GM12878 (cell line): ENCODE data around the gene IVL. TPM values are rescaled to one million over a fixed set of nuclear protein-coding genes. Genes with fewer than 3 reads are reported as not detected.

Source experiments
- ATAC-seq: fragments of 200-7000 bp; cut with Tn5 transposase; 3 replicates; pipeline ENCODE4 v1.9.1; 2020; ENCODE audit warnings: mild to moderate bottlenecking, moderate library complexity
- BruUV-seq: library from RNA; stranded (reverse); fragments of 400-500 nt; replicated peaks from 2 replicates; lab custom pipeline; 2021; lab: Mats Ljungman, UMichigan
- CTCF ChIA-PET: fragments of 300-600 bp; sonication (Branson Sonifier 250); formaldehyde crosslinking; extraction: SDS; loops from one replicate; lab custom pipeline; 2021; ENCODE audit warnings: inconsistent platforms; lab: Yijun Ruan, JAX
- POLR2A ChIA-PET: fragments of 350-600 bp; formaldehyde crosslinking; extraction: SDS; loops from one replicate; lab custom pipeline; 2021; ENCODE audit warnings: inconsistent platforms; lab: Charles Lee
- RAD21 ChIA-PET: fragments of 300-600 bp; sonication (Branson Sonifier 250); formaldehyde crosslinking; loops from one replicate; lab custom pipeline; 2023; ENCODE audit warnings: antibody characterized with exemption; ENCODE audit not compliant: unreplicated experiment; lab: Charles Lee
- SMC1A ChIA-PET: fragments of 300-600 bp; sonication (Branson Sonifier 250); formaldehyde crosslinking; loops from one replicate; lab custom pipeline; 2023; ENCODE audit not compliant: unreplicated experiment, uncharacterized antibody; lab: Charles Lee
- DNase-seq: peaks from one replicate; pipeline ENCODE4 v3.0.0-alpha.2; 2011; ENCODE audit warnings: low read depth, low spot score
- FAIRE-seq: peaks from 3 replicates; lab custom pipeline; 2011; peaks lifted over from hg19 to GRCh38; lab: Jason Lieb, UNC
- H2AFZ ChIP-seq: 2 replicates; pipeline ENCODE4 v1.6.0; 2011; ENCODE audit warnings: low read depth, low read length, control low read depth; ENCODE audit not compliant: control insufficient read depth
- H3K27ac ChIP-seq: 2 replicates; pipeline ENCODE4 v1.5.1; 2011; ENCODE audit warnings: control low read depth; ENCODE audit not compliant: control insufficient read depth, insufficient read depth
- H3K27me3 ChIP-seq, 2 experiments: replicated peaks in 1 of 2; 2 replicates each; pipeline versions ENCODE4 v1.6.0 to v1.6.1; 2011; ENCODE audit warnings: low read length in 1 of 2; ENCODE audit not compliant: control insufficient read depth in 2 of 2, insufficient read depth in 2 of 2
- H3K36me3 ChIP-seq, 2 experiments: 2 replicates each; pipeline ENCODE4 v1.5.1; 2011; ENCODE audit warnings: low read length in 1 of 2; ENCODE audit not compliant: control insufficient read depth in 2 of 2, insufficient read depth in 2 of 2
- H3K4me1 ChIP-seq: 2 replicates; pipeline ENCODE4 v1.6.1; 2011; ENCODE audit warnings: mild to moderate bottlenecking, low read length, moderate library complexity, mixed read lengths; ENCODE audit not compliant: control insufficient read depth, insufficient read depth
- H3K4me2 ChIP-seq: 2 replicates; pipeline ENCODE4 v1.6.0; 2011; ENCODE audit warnings: control low read depth; ENCODE audit not compliant: control insufficient read depth, insufficient read depth
- H3K4me3 ChIP-seq: fragments of 200-600 bp; sonication (generic); 2 replicates; pipeline ENCODE4 v1.5.1; 2016
- H3K79me2 ChIP-seq: 2 replicates; pipeline ENCODE4 v1.6.0; 2011; ENCODE audit warnings: low read length; ENCODE audit not compliant: control insufficient read depth, insufficient read depth
- H3K9ac ChIP-seq: 2 replicates; pipeline ENCODE4 v1.8.0; 2011; ENCODE audit warnings: low read length, control low read depth, mixed read lengths; ENCODE audit not compliant: control insufficient read depth, insufficient read depth
- H3K9me3 ChIP-seq: replicated peaks from 3 replicates; pipeline ENCODE4 v1.5.1; 2011; ENCODE audit warnings: mild to moderate bottlenecking, low read length; ENCODE audit not compliant: control insufficient read depth, insufficient read depth
- H4K20me1 ChIP-seq: 2 replicates; pipeline ENCODE4 v1.6.0; 2011; ENCODE audit not compliant: control insufficient read depth, insufficient read depth
- CTCF ChIP-seq, 3 experiments: IDR thresholded peaks in 2 of 3; conservative IDR thresholded peaks in 1 of 3; 2 replicates each; pipeline ENCODE4 v1.5.1; 2011; ENCODE audit warnings: low read depth in 3 of 3, low read length in 3 of 3, mild to moderate bottlenecking in 3 of 3, control low read depth in 2 of 3, moderate library complexity in 2 of 3, inconsistent platforms in 1 of 3, mixed read lengths in 1 of 3; ENCODE audit not compliant: control insufficient read depth in 2 of 3, insufficient read depth in 1 of 3; ENCODE audit errors: extremely low read depth in 1 of 3
- HDAC6 ChIP-seq: fragments of 200-600 bp; sonication (generic); IDR thresholded peaks from one replicate; pipeline ENCODE4 v1.8.0; 2017; ENCODE audit warnings: antibody characterized with exemption; ENCODE audit not compliant: unreplicated experiment
- JUNB ChIP-seq: IDR thresholded peaks from 2 replicates; pipeline ENCODE4 v1.6.1; 2016; ENCODE audit warnings: antibody characterized with exemption, mild to moderate bottlenecking
- MTA2 ChIP-seq: fragments of 450-650 bp; IDR thresholded peaks from 2 replicates; pipeline ENCODE4 v1.6.1; 2016; ENCODE audit warnings: low read depth, mild to moderate bottlenecking, moderate library complexity
- PML ChIP-seq: IDR thresholded peaks from 2 replicates; pipeline ENCODE4 v1.6.1; 2012; ENCODE audit warnings: low read length, inconsistent platforms
- RAD21 ChIP-seq: IDR thresholded peaks from 2 replicates; pipeline ENCODE4 v1.6.1; 2011; ENCODE audit warnings: mild to moderate bottlenecking, low read depth, low read length, moderate library complexity; ENCODE audit not compliant: insufficient read depth
- RAD51 ChIP-seq: fragments of 450-650 bp; IDR thresholded peaks from 2 replicates; pipeline ENCODE4 v1.6.1; 2016; ENCODE audit warnings: moderate library complexity, mild to moderate bottlenecking, inconsistent platforms
- RB1 ChIP-seq: fragments of 450-650 bp; formaldehyde crosslinking; IDR thresholded peaks from 2 replicates; pipeline ENCODE4 v1.6.1; 2017; ENCODE audit warnings: mild to moderate bottlenecking, borderline replicate concordance
- RELA ChIP-seq: fragments of 450-650 bp; IDR thresholded peaks from 2 replicates; pipeline ENCODE4 v1.8.0; 2014; ENCODE audit warnings: borderline replicate concordance; ENCODE audit not compliant: partially characterized antibody
- SIX5 ChIP-seq: IDR thresholded peaks from 2 replicates; pipeline ENCODE4 v1.6.1; 2011; ENCODE audit warnings: mild to moderate bottlenecking, low read depth, low read length, moderate library complexity; ENCODE audit not compliant: severe bottlenecking
- SMC3 ChIP-seq: IDR thresholded peaks from 2 replicates; pipeline ENCODE4 v1.6.1; 2011; ENCODE audit warnings: low read length, improper control_type of control experiment, borderline replicate concordance
- USF1 ChIP-seq: IDR thresholded peaks from 2 replicates; pipeline ENCODE4 v1.6.1; 2011; ENCODE audit warnings: borderline replicate concordance, low read depth, mild to moderate bottlenecking, moderate library complexity, mixed read lengths, low read length; ENCODE audit not compliant: insufficient read depth; ENCODE audit errors: extremely low read length
- WGBS: methylation state at CpG from one replicate; pipeline ENCODE4 v1.1.6; 2016; ENCODE audit warnings: low lambda C conversion rate; ENCODE audit not compliant: insufficient replicate concordance, insufficient coverage; ENCODE audit errors: missing lambda C conversion rate; 5-methylcytosine and 5-hydroxymethylcytosine counted together
- in situ Hi-C: fragments of 300-500 bp; cut with MboI; formaldehyde crosslinking; loops from 9 replicates; pipeline ENCODE4 v1.14.3; 2018; ENCODE audit warnings: mixed read lengths
- intact Hi-C: fragments of 100-400 bp; cut with micrococcal nuclease; formaldehyde crosslinking; loops from one replicate; pipeline ENCODE4 v1.14.2; 2022; ENCODE audit not compliant: unreplicated experiment
- polyA plus RNA-seq, 11 experiments: library from polyadenylated mRNA; depleted of rRNA in 4 of 11; unstranded in 6 of 11; stranded (reverse) in 5 of 11; fragments of >200 nt; fragmentation: Nextera tagmentation in 4 of 11; fragmentation: Illumina TruSeq in 1 of 11; extraction: Ambion mirVana in 4 of 11; extraction: Trizol in 1 of 11; gene quantifications; 1 replicate in 1 of 11; 2 replicates in 10 of 11; pipeline versions ENCODE4 v1.2.1 to v1.2.3, GENCODE V29; 2011 to 2016; ENCODE audit warnings: inconsistent platforms in 2 of 11, missing spikeins in 2 of 11, low read depth in 1 of 11
- total RNA-seq, 4 experiments: library from RNA; depleted of rRNA in 3 of 4; stranded (reverse); fragments of >200 nt in 3 of 4; fragmentation: Illumina TruSeq in 1 of 4; extraction: Trizol in 1 of 4; gene quantifications; 2 replicates each; pipeline versions ENCODE4 v1.2.1 to v1.2.3, GENCODE V29; 2013 to 2021

Gene IVL
- total and polyA plus RNA-seq, 10 of the 15 experiments (the other 5 are each of a cell fraction or from before 2014, with no cell fraction given): 1.4 to 20.3 (median 13.4) TPM

GRCh38 chr1:152924191-152924590, 15.8 kb downstream of the IVL start:
- in situ Hi-C loops: no loop called here

More at GRCh38 chr1:152924191-152924590, 15.8 kb downstream of the IVL start:
- H3K4me3 ChIP-seq: no peak overlapping the region
- no peak overlapping the region for H3K4me2 ChIP-seq
- FAIRE-seq (no peak), DNase-seq (no peak), ATAC-seq (peak; percentile 49)
- intact Hi-C loops: no loop called here
- no peak overlapping the region for H3K27ac ChIP-seq
- POLR2A ChIA-PET: no interaction called here
- SMC1A ChIA-PET: interaction anchor here (0.7 to 1.7 kb wide), 6 partner anchors 10 to 269 kb away, joined by 3 to 9 read pairs (median 3); partner anchors contain the start of gene SMCP
- H3K9ac ChIP-seq: no peak overlapping the region
- CTCF ChIA-PET: interaction anchor here (1.0 to 4.7 kb wide), 8 partner anchors 15 to 269 kb away, joined by 3 to 45 read pairs (median 5); partner anchors contain the start of genes IVL and SMCP
- TF ChIP-seq SIX5: no peak
- no peak for TF ChIP-seq RAD51
- no peak for TF ChIP-seq USF1
- TF ChIP-seq RB1: no peak
- no peak for TF ChIP-seq JUNB
- no peak for TF ChIP-seq HDAC6
- TF ChIP-seq SMC3: peak; percentile 11; the same call in 1 of the 2 replicates
- TF ChIP-seq MTA2: no peak
- TF ChIP-seq RAD21: peak; percentile 47
- peak in 1 of 3 experiments; percentile 7; a peak in 1 of 6 replicates for TF ChIP-seq CTCF (IDR thresholded peaks at IDR 0.05 in 2 of 3, conservative IDR thresholded peaks at IDR 0.05 in 1 of 3; ENCODE audit: control insufficient read depth in 2 of 3, extremely low read depth in 1 of 3, insufficient read depth in 1 of 3, low read depth in 3 of 3, low read length in 3 of 3)
- TF ChIP-seq RELA: no peak
- TF ChIP-seq PML: no peak
- no peaks in the 10 kb centered on the region for H3K4me1 ChIP-seq
- peaks cover 0 to 2% of the 10 kb centered on the region in 2 experiments; a peak in 1 of 4 replicates for H3K27me3 ChIP-seq
- no peaks in the 10 kb centered on the region for H3K79me2 ChIP-seq
- 0% methylated on average over 2 of the region's 2 CpGs for WGBS
- no peaks in the 10 kb centered on the region for H3K36me3 ChIP-seq
- peaks cover 2% of the 10 kb centered on the region; the same call in 1 of the 3 replicates for H3K9me3 ChIP-seq
- H4K20me1 ChIP-seq: no peaks in the 10 kb centered on the region
- no TSS peak for BruUV-seq
- H2AFZ ChIP-seq: no peak overlapping the region
- RAD21 ChIA-PET: interaction anchor here (1.0 to 2.6 kb wide), 5 partner anchors 12 to 55 kb away, joined by 3 to 12 read pairs (median 4); partner anchors contain the start of gene SMCP
